ENCODE measurements around the gene PI4K2B. TPM values are rescaled to one million over a fixed set of nuclear protein-coding genes. Genes with fewer than 3 reads are reported as not detected.

PI4K2B gene
- total RNA-seq, 1 experiment from 2014 or later = 19.3 TPM

- TSS peak; percentile 65 for BruUV-seq (replicated peaks)
- Histone ChIP-seq H3K4me3 (replicated peaks in 1 of 2; ENCODE audit: low read depth in 1 of 2, low read length in 2 of 2) (peak within 1 kb of the TSS; percentile 80 to 98), H3K27me3 (ENCODE audit: insufficient read depth, low read length) (no peaks in the 10 kb centered on the region), H3K36me3 (ENCODE audit: control insufficient read depth in 1 of 2, insufficient read depth in 2 of 2, low read length in 2 of 2) (no peaks in the 10 kb centered on the region; a peak in 1 of 4 replicates), H3K27ac (ENCODE audit: low read depth, low read length) (peak within 1 kb of the TSS; percentile 74), H3K4me2 (ENCODE audit: low read length) (peak within 1 kb of the TSS; percentile 65), H2AFZ (ENCODE audit: low read depth, low read length, poor library complexity, severe bottlenecking) (peak within 1 kb of the TSS; percentile 96), H4K20me1 (ENCODE audit: insufficient read depth) (no peaks in the 10 kb centered on the region), H3K9me3 (ENCODE audit: control insufficient read depth in 1 of 2, insufficient read depth in 1 of 2, low read depth in 1 of 2, low read length in 2 of 2) (no peaks in the 10 kb centered on the region), H3K4me1 (ENCODE audit: control insufficient read depth in 1 of 2, insufficient read depth in 2 of 2, low read length in 2 of 2) (peaks cover 8 to 13% of the 10 kb centered on the region in 2 experiments; a peak in 3 of 4 replicates), H3K9ac (ENCODE audit: low read length) (peak within 1 kb of the TSS; percentile 79), H3K9me2 (ENCODE audit: insufficient read depth) (no peaks in the 10 kb centered on the region), H3K79me2 (ENCODE audit: insufficient read depth, low read length) (peaks cover 23% of the 10 kb centered on the region)
- intact Hi-C loops (cut with micrococcal nuclease) = loop anchor here (1.0 to 5.0 kb wide), 2 partner anchors 78 to 150 kb away; partner anchors contain the start of genes PI4K2B and SEPSECS
- POLR2A ChIA-PET = interaction anchor here (0.9 to 1.5 kb wide), 7 partner anchors 8 to 139 kb away, joined by 3 to 6 read pairs (median 3); no protein-coding TSS in a partner anchor
- RAD21 ChIA-PET (ENCODE audit: low non-redundant PET in 1 of 2, low total read pairs in 2 of 2, uncharacterized antibody in 2 of 2, unreplicated experiment in 2 of 2) = interaction anchor here (0.6 to 0.7 kb wide), 2 partner anchors 54 to 78 kb away, joined by 3 to 4 read pairs; partner anchors contain the start of gene PI4K2B (in 1 of the 2)
- ATAC-seq = peak; percentile 97
- peak; percentile 86 for DNase-seq (ENCODE audit: low read depth, low spot score)
- CTCF ChIA-PET = interaction anchor here (0.7 to 2.2 kb wide), 29 partner anchors 8 to 332 kb away, joined by 3 to 30 read pairs (median 5); partner anchors contain the start of genes ANAPC4, PI4K2B and SEPSECS
- TF ChIP-seq SRF (IDR thresholded peaks at IDR 0.05; ENCODE audit: low read depth) (peak; percentile 78; the same call in 1 of the 2 replicates), CEBPB (IDR thresholded peaks at IDR 0.05; ENCODE audit: low read depth) (no peak; the same call in 1 of the 2 replicates), EGR1 (IDR thresholded peaks at IDR 0.05; ENCODE audit: low read depth) (peak; percentile 82; the same call in 1 of the 2 replicates), ATF3 (IDR thresholded peaks at IDR 0.05) (no peak), EZH2phosphoT487 (IDR thresholded peaks at IDR 0.05; ENCODE audit: borderline replicate concordance) (no peak), MAX (IDR thresholded peaks at IDR 0.05) (peak; percentile 73), JUND (IDR thresholded peaks at IDR 0.05) (peak; percentile 56; the same call in 1 of the 2 replicates), CTCF (IDR thresholded peaks at IDR 0.05 in 2 of 3, conservative IDR thresholded peaks at IDR 0.05 in 1 of 3; ENCODE audit: borderline replicate concordance in 1 of 3, insufficient read depth in 1 of 3, low read depth in 2 of 3, low read length in 2 of 3) (peak; percentile 98 to 99 (median 99)), FOSL1 (IDR thresholded peaks at IDR 0.05; ENCODE audit: low read depth) (peak; percentile 37; the same call in 1 of the 2 replicates), REST (IDR thresholded peaks at IDR 0.05; ENCODE audit: low read depth) (no peak), TCF7L2 (IDR thresholded peaks at IDR 0.05; ENCODE audit: borderline replicate concordance, extremely low read depth, insufficient read depth, insufficient read length) (no peak), CBX3 (IDR thresholded peaks at IDR 0.05; ENCODE audit: low read depth) (peak; percentile 91), ZNF274 (IDR thresholded peaks at IDR 0.05; ENCODE audit: low read depth, low read length) (no peak), ZFX (IDR thresholded peaks at IDR 0.05) (no peak), ZBTB33 (IDR thresholded peaks at IDR 0.05; ENCODE audit: extremely low read depth, insufficient replicate concordance, low read length) (peak; percentile 64), RAD21 (IDR thresholded peaks at IDR 0.05; ENCODE audit: low read depth) (peak; percentile 62), SIN3A (IDR thresholded peaks at IDR 0.05; ENCODE audit: low read depth) (peak; percentile 87; the same call in 1 of the 2 replicates), EZH2 (IDR thresholded peaks at IDR 0.05) (no peak)
Observed at GRCh38 chr4:25312496-25313200, 78.8 kb downstream of the PI4K2B start, which contains the start of gene ZCCHC4. Gene ZCCHC4 (plus strand): TSS chr4:25312774. CDS start chr4:25312810, 36 bp downstream.
